Measurements from ENCODE around the gene HBA1.

HBA1 gene

GRCh38 chr16:180101-180675, 3.7 kb downstream of the HBA1 start, which contains the start of gene HBQ1:
TSS of gene HBQ1 (plus strand) at chr16:180459. CDS start at chr16:180487, 28 bp downstream.
- no peak within 1 kb of the TSS for H3K27ac ChIP-seq
- peak within 1 kb of the TSS; percentile 80 to 100 (median 93) for H3K4me2 ChIP-seq
- H3K4me3 ChIP-seq = peak within 1 kb of the TSS in 9 of 10 experiments; percentile 37 to 63 (median 50); a peak in 16 of 20 replicates
- no peaks in the 10 kb centered on the region for H3K9me3 ChIP-seq (replicated peaks in 1 of 11)
- no peak for TF ChIP-seq Cebpa-rat (IDR thresholded peaks at IDR 0.05)
- peaks cover 0 to 85% (median 71%) of the 10 kb centered on the region in 11 experiments; a peak in 19 of 22 replicates for H4K20me1 ChIP-seq
- peaks cover 5 to 18% (median 14%) of the 10 kb centered on the region in 10 experiments; a peak in 18 of 20 replicates for H3K4me1 ChIP-seq
- peaks cover 11 to 27% (median 13%) of the 10 kb centered on the region in 11 experiments; a peak in 20 of 22 replicates for H3K36me3 ChIP-seq
- peak within 1 kb of the TSS in 7 of 11 experiments; percentile 18 to 65 (median 48); a peak in 12 of 22 replicates for H3K9ac ChIP-seq
- peaks cover 59 to 67% (median 64%) of the 10 kb centered on the region in 11 experiments for H3K27me3 ChIP-seq

GRCh38 chr16:180681-181564, 4.4 kb downstream of the HBA1 start:
- Histone ChIP-seq H3K27me3 (peaks cover 51 to 60% (median 57%) of the 10 kb centered on the region in 11 experiments), H3K27ac (no peak overlapping the region), H4K20me1 (peaks cover 0 to 87% (median 73%) of the 10 kb centered on the region in 11 experiments; a peak in 19 of 22 replicates), H3K9ac (peak overlapping the region in 7 of 11 experiments; percentile 18 to 65 (median 48); a peak in 12 of 22 replicates), H3K4me3 (peak overlapping the region in 9 of 10 experiments; percentile 37 to 63 (median 50); a peak in 16 of 20 replicates), H3K9me3 (replicated peaks in 1 of 11) (no peaks in the 10 kb centered on the region), H3K4me1 (peaks cover 5 to 18% (median 10%) of the 10 kb centered on the region in 10 experiments; a peak in 17 of 20 replicates), H3K4me2 (peak overlapping the region; percentile 80 to 100 (median 93)), H3K36me3 (peaks cover 17 to 33% (median 19%) of the 10 kb centered on the region in 11 experiments; a peak in 20 of 22 replicates)
- no peak for TF ChIP-seq Cebpa-rat (IDR thresholded peaks at IDR 0.05)

DNA sequence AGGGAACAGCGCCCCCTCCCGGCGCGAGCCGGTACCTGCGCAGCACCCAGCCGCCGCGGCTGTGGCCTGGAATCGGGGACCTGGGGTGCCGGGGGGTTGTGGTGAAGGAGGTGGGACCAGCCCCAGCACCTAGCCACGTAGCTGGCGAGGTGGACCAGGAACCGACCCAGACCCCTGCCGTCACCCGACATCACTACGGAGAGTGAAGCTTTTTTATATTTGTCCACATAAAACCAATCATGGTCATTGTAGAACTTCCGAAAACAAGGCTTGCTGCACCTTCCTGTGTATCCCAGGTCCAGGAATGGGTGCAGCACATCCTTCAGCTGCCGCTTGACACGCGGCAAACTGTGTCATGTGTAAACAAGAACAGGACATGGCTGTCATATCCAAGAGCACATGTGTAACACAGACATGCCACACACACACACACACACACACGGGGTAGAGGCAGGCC, 5.1 kb downstream of the HBA1 start:
- H3K36me3 ChIP-seq = peaks cover 17 to 33% (median 19%) of the 10 kb centered on the region in 11 experiments; a peak in 20 of 22 replicates
- H3K9me3 ChIP-seq (replicated peaks in 1 of 11) = no peaks in the 10 kb centered on the region
- TF ChIP-seq Cebpa-rat (IDR thresholded peaks at IDR 0.05) = no peak
- H4K20me1 ChIP-seq = peaks cover 0 to 87% (median 73%) of the 10 kb centered on the region in 11 experiments; a peak in 19 of 22 replicates
- H3K4me2 ChIP-seq = peak overlapping the region; percentile 80 to 100 (median 93)
- peak overlapping the region in 4 of 10 experiments; percentile 46 to 56 (median 52); a peak in 4 of 20 replicates for H3K4me3 ChIP-seq
- H3K9ac ChIP-seq = peak overlapping the region in 2 of 11 experiments; percentile 48 to 50; a peak in 1 of 22 replicates
- peaks cover 45 to 53% (median 50%) of the 10 kb centered on the region in 11 experiments for H3K27me3 ChIP-seq
- H3K4me1 ChIP-seq = peaks cover 5 to 18% (median 10%) of the 10 kb centered on the region in 10 experiments; a peak in 17 of 20 replicates
- H3K27ac ChIP-seq = no peak overlapping the region

- H3K36me3 ChIP-seq = peaks cover 27 to 43% (median 29%) of the 10 kb centered on the region in 11 experiments
- H3K27me3 ChIP-seq = peaks cover 34 to 40% (median 38%) of the 10 kb centered on the region in 11 experiments
- no peaks in the 10 kb centered on the region for H3K9me3 ChIP-seq (replicated peaks in 1 of 11)
- H4K20me1 ChIP-seq = peaks cover 0 to 87% (median 77%) of the 10 kb centered on the region in 11 experiments; a peak in 21 of 22 replicates
- H3K9ac ChIP-seq = no peak overlapping the region
- H3K4me1 ChIP-seq = peaks cover 5 to 18% (median 10%) of the 10 kb centered on the region in 10 experiments; a peak in 17 of 20 replicates
- no peak overlapping the region for H3K4me3 ChIP-seq
- no peak overlapping the region for H3K4me2 ChIP-seq
- TF ChIP-seq Cebpa-rat (IDR thresholded peaks at IDR 0.05) = no peak
- H3K27ac ChIP-seq = no peak overlapping the region
Observed at GRCh38 chr16:183005-183404, 6.5 kb downstream of the HBA1 start.

DNA sequence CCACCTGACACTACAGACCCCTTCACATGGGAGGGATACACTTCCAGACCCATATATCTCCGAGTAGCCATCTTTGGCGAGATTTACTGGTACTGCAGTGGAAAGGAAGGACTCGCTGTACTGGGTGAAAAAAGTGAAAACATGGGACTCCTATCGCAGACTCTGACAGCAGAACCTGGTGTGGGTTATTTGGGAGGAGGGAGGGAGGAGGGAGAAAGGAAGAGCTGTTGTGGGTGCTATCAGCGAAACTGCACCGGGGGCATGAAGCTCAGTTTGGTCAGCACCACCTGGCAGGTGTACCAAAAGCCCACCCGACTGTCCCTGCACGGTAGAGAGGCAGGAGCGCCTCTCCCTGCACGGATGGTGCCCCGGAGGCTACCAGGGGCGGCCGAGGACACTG, 8.7 kb downstream of the HBA1 start:
- no peak overlapping the region for H3K9ac ChIP-seq
- peaks cover 49 to 65% (median 51%) of the 10 kb centered on the region in 11 experiments for H3K36me3 ChIP-seq
- no peak overlapping the region for H3K4me2 ChIP-seq
- H4K20me1 ChIP-seq = peaks cover 0 to 91% (median 83%) of the 10 kb centered on the region in 11 experiments; a peak in 21 of 22 replicates
- H3K4me3 ChIP-seq = no peak overlapping the region
- H3K9me3 ChIP-seq (replicated peaks in 1 of 11) = no peaks in the 10 kb centered on the region
- H3K4me1 ChIP-seq = peaks cover 5 to 18% (median 10%) of the 10 kb centered on the region in 10 experiments; a peak in 17 of 20 replicates
- TF ChIP-seq Cebpa-rat (IDR thresholded peaks at IDR 0.05) = no peak
- H3K27ac ChIP-seq = no peak overlapping the region
- peaks cover 12 to 18% (median 15%) of the 10 kb centered on the region in 11 experiments for H3K27me3 ChIP-seq

DNA sequence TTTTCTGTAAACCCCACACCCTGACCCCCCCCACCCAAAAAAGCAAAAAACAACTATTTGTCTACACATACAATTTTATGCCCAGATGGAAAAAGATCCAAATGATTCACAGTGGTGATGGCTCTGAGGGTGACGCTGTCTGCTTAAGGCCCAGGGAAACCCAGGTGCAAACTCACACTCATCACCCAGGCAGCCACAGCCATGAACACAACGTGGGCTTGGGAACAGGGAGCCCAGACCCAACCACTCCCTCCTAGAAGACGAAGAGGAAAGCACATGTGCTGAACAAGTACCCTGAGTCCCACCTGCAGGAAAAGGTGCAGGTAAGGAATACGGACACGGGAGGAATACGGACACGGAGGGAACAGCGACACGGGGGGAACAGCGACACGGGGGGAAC, 9.2 kb downstream of the HBA1 start:
- no peaks in the 10 kb centered on the region for H3K9me3 ChIP-seq (replicated peaks in 1 of 11)
- no peak overlapping the region for H3K4me3 ChIP-seq
- no peak for TF ChIP-seq Cebpa-rat (IDR thresholded peaks at IDR 0.05)
- H4K20me1 ChIP-seq = peaks cover 0 to 91% (median 86%) of the 10 kb centered on the region in 11 experiments; a peak in 21 of 22 replicates
- no peak overlapping the region for H3K9ac ChIP-seq
- no peak overlapping the region for H3K4me2 ChIP-seq
- H3K27ac ChIP-seq = no peak overlapping the region
- peaks cover 54 to 70% (median 56%) of the 10 kb centered on the region in 11 experiments for H3K36me3 ChIP-seq
- peaks cover 7 to 13% (median 11%) of the 10 kb centered on the region in 11 experiments for H3K27me3 ChIP-seq
- peaks cover 5 to 17% (median 9%) of the 10 kb centered on the region in 10 experiments; a peak in 17 of 20 replicates for H3K4me1 ChIP-seq

GRCh38 chr16:187330-187729, 10.8 kb downstream of the HBA1 start:
- no peak overlapping the region for H3K9ac ChIP-seq
- H3K9me3 ChIP-seq (replicated peaks in 1 of 11) = no peaks in the 10 kb centered on the region
- H4K20me1 ChIP-seq = peaks cover 5 to 91% (median 87%) of the 10 kb centered on the region in 11 experiments; a peak in 21 of 22 replicates
- H3K36me3 ChIP-seq = peaks cover 70 to 86% (median 72%) of the 10 kb centered on the region in 11 experiments
- H3K4me2 ChIP-seq = no peak overlapping the region
- peaks cover 0 to 6% (median 0%) of the 10 kb centered on the region in 10 experiments; a peak in 1 of 20 replicates for H3K4me1 ChIP-seq
- no peaks in the 10 kb centered on the region for H3K27me3 ChIP-seq
- H3K27ac ChIP-seq = no peak overlapping the region
- no peak for TF ChIP-seq Cebpa-rat (IDR thresholded peaks at IDR 0.05)
- no peak overlapping the region for H3K4me3 ChIP-seq

GRCh38 chr16:188674-189073, 12.2 kb downstream of the HBA1 start:
- TF ChIP-seq Cebpa-rat (IDR thresholded peaks at IDR 0.05) = no peak
- Histone ChIP-seq H3K9ac (no peak overlapping the region), H3K9me3 (replicated peaks in 1 of 11) (no peaks in the 10 kb centered on the region), H3K4me2 (no peak overlapping the region), H3K4me3 (no peak overlapping the region), H3K4me1 (no peaks in the 10 kb centered on the region; a peak in 1 of 20 replicates), H3K27me3 (no peaks in the 10 kb centered on the region), H3K36me3 (peaks cover 84 to 88% (median 85%) of the 10 kb centered on the region in 11 experiments), H3K27ac (no peak overlapping the region), H4K20me1 (peaks cover 5 to 91% (median 88%) of the 10 kb centered on the region in 11 experiments; a peak in 21 of 22 replicates)
